Activated B cell treated with CpG ODN at 0.5 μM for 24 hours (primary cell): Measurements from ENCODE around the gene MRPL9. TPM values are rescaled to one million over a fixed set of nuclear protein-coding genes. Genes with fewer than 3 reads are reported as not detected.

Experiments used
- ATAC-seq: fragments of 200-7000 bp; cut with Tn5 transposase; one replicate; pipeline ENCODE4 v1.10.0; 2021; ENCODE audit warnings: low read depth, mild to moderate bottlenecking, moderate library complexity
- CTCF ChIA-PET: fragments of 350-600 bp; sonication (Branson Sonifier 250); formaldehyde crosslinking; loops from one replicate; lab custom pipeline; 2021; ENCODE audit warnings: antibody characterized with exemption; lab: Charles Lee
- POLR2A ChIA-PET: fragments of 350-600 bp; sonication (Branson Sonifier 250); formaldehyde crosslinking; loops from one replicate; lab custom pipeline; 2021; ENCODE audit warnings: antibody characterized with exemption; lab: Charles Lee
- DNase-seq: peaks from one replicate; pipeline ENCODE4 v3.0.0; 2022
- H3K27ac Mint-ChIP-seq: one replicate; pipeline ENCODE4 v1.8.0; 2020; ENCODE audit warnings: mixed read lengths
- H3K27me3 Mint-ChIP-seq: one replicate; pipeline ENCODE4 v1.8.0; 2021; ENCODE audit warnings: mixed read lengths
- H3K36me3 Mint-ChIP-seq: one replicate; pipeline ENCODE4 v1.8.0; 2021; ENCODE audit warnings: low read depth, mixed read lengths
- H3K4me1 Mint-ChIP-seq: one replicate; pipeline ENCODE4 v1.8.0; 2021; ENCODE audit warnings: mixed read lengths
- H3K4me3 Mint-ChIP-seq: one replicate; pipeline ENCODE4 v1.8.0; 2020; ENCODE audit warnings: mild to moderate bottlenecking, mixed read lengths
- H3K9me3 Mint-ChIP-seq: one replicate; pipeline ENCODE4 v1.8.0; 2020; ENCODE audit warnings: mixed read lengths
- intact Hi-C: fragments of 100-400 bp; cut with micrococcal nuclease; formaldehyde crosslinking; loops from one replicate; pipeline ENCODE4 v1.15.1; 2024
- total RNA-seq: library from RNA; stranded (reverse); gene quantifications from 2 replicates; pipeline ENCODE4 v1.2.3, GENCODE V29; 2022
- TF ChIP-seq, protein P1 (sequence below): fragments of 200-600 bp; IDR thresholded peaks from one replicate; pipeline ENCODE4 v1.8.0; 2022; ENCODE audit warnings: antibody characterized with exemption, mild to moderate bottlenecking

MRPL9 gene
- total RNA-seq, 1 donor from 2014 or later = 96.2 TPM

GRCh38 chr1:151714820-151715725 is 48.2 kb downstream of the MRPL9 start:
- no peaks in the 10 kb centered on the region for H3K36me3 Mint-ChIP-seq
- POLR2A ChIA-PET = no interaction called here
- TF ChIP-seq, protein P1, sequence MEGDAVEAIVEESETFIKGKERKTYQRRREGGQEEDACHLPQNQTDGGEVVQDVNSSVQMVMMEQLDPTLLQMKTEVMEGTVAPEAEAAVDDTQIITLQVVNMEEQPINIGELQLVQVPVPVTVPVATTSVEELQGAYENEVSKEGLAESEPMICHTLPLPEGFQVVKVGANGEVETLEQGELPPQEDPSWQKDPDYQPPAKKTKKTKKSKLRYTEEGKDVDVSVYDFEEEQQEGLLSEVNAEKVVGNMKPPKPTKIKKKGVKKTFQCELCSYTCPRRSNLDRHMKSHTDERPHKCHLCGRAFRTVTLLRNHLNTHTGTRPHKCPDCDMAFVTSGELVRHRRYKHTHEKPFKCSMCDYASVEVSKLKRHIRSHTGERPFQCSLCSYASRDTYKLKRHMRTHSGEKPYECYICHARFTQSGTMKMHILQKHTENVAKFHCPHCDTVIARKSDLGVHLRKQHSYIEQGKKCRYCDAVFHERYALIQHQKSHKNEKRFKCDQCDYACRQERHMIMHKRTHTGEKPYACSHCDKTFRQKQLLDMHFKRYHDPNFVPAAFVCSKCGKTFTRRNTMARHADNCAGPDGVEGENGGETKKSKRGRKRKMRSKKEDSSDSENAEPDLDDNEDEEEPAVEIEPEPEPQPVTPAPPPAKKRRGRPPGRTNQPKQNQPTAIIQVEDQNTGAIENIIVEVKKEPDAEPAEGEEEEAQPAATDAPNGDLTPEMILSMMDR = no peak
- no peak overlapping the region for H3K4me3 Mint-ChIP-seq
- intact Hi-C loops = no loop called here
- DNase-seq = no peak
- CTCF ChIA-PET = interaction anchor here (0.7 kb wide), 1 partner anchor 20 kb away, joined by 3 read pairs; no protein-coding TSS in a partner anchor
- peaks cover 39% of the 10 kb centered on the region for H3K27me3 Mint-ChIP-seq
- H3K4me1 Mint-ChIP-seq = peaks cover 6% of the 10 kb centered on the region
- no peaks in the 10 kb centered on the region for H3K9me3 Mint-ChIP-seq
- ATAC-seq = no peak
- no peak overlapping the region for H3K27ac Mint-ChIP-seq

DNA sequence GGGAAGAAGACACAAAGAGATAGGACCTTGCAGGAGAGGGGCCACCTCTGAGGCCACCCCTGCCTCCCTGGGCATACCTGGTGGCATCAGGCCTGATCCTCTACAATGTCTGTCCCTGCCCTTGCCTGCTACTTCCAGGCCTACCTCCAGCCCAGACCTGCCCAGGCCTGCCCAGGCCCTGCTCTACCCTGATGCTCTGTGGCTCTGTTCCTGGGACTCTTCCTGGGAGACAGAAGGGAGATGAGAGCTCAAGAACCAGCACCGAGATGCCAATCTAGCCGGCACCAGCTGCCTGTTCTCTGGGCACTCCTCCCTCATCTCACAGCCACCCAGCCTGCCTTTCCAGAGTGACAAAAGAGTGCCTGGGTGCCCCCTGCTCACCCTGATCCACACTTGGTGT is 49.4 kb downstream of the MRPL9 start:
- peaks cover 34% of the 10 kb centered on the region for H3K27me3 Mint-ChIP-seq
- H3K4me3 Mint-ChIP-seq = no peak overlapping the region
- peaks cover 5% of the 10 kb centered on the region for H3K4me1 Mint-ChIP-seq
- TF ChIP-seq, protein P1 = no peak
- H3K9me3 Mint-ChIP-seq = no peaks in the 10 kb centered on the region
- CTCF ChIA-PET = no interaction called here
- DNase-seq (no peak), ATAC-seq (no peak)
- intact Hi-C loops = no loop called here
- POLR2A ChIA-PET = no interaction called here
- H3K27ac Mint-ChIP-seq = no peak overlapping the region
- H3K36me3 Mint-ChIP-seq = no peaks in the 10 kb centered on the region

GRCh38 chr1:151713044-151713443 is 50.3 kb downstream of the MRPL9 start:
- H3K4me1 Mint-ChIP-seq = peaks cover 5% of the 10 kb centered on the region
- H3K36me3 Mint-ChIP-seq = no peaks in the 10 kb centered on the region
- ATAC-seq (no peak), DNase-seq (no peak)
- H3K9me3 Mint-ChIP-seq = no peaks in the 10 kb centered on the region
- H3K27ac Mint-ChIP-seq = no peak overlapping the region
- H3K27me3 Mint-ChIP-seq = peaks cover 27% of the 10 kb centered on the region
- intact Hi-C loops = no loop called here
- ChIA-PET POLR2A (no interaction called here), CTCF (no interaction called here)
- no peak overlapping the region for H3K4me3 Mint-ChIP-seq
- TF ChIP-seq, protein P1 = no peak

DNA sequence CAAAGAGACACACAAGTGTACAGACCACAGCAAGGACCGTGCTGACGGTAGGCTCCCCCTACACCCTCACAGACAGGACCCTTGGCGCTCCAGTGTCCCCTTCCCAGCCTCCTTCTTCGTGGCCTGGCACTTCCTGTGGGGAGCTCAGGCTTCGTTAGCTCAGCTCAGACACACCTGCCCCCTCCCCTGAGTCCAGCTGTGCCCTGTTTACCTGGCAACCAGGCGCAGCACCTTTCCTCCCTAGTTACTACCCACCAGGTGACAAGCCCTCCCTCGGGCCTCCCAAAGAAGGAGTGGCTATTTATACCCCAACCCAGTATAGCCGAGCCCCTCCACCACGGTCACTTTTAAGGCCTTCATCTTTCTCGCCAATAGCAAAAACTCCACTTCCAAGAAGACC is 51.3 kb downstream of the MRPL9 start:
- Mint-ChIP-seq H3K9me3 (no peaks in the 10 kb centered on the region), H3K27ac (no peak overlapping the region), H3K4me3 (no peak overlapping the region), H3K27me3 (peaks cover 17% of the 10 kb centered on the region), H3K4me1 (peaks cover 3% of the 10 kb centered on the region), H3K36me3 (no peaks in the 10 kb centered on the region)
- ChIA-PET CTCF (no interaction called here), POLR2A (no interaction called here)
- TF ChIP-seq, protein P1 = no peak
- DNase-seq (no peak), ATAC-seq (no peak)
- intact Hi-C loops = no loop called here

GRCh38 chr1:151711044-151711800 is 52.1 kb downstream of the MRPL9 start:
- H3K9me3 Mint-ChIP-seq = no peaks in the 10 kb centered on the region
- H3K36me3 Mint-ChIP-seq = no peaks in the 10 kb centered on the region
- TF ChIP-seq, protein P1 = no peak
- POLR2A ChIA-PET = no interaction called here
- peaks cover 5% of the 10 kb centered on the region for H3K4me1 Mint-ChIP-seq
- H3K4me3 Mint-ChIP-seq = no peak overlapping the region
- CTCF ChIA-PET = no interaction called here
- peaks cover 13% of the 10 kb centered on the region for H3K27me3 Mint-ChIP-seq
- DNase-seq (no peak), ATAC-seq (no peak)
- intact Hi-C loops = no loop called here
- no peak overlapping the region for H3K27ac Mint-ChIP-seq
